ENCODE results near the gene RPE. TPM values are rescaled to one million over a fixed set of nuclear protein-coding genes. Genes with fewer than 3 reads are reported as not detected.

RPE gene
- 46.5 and 48.6 TPM in 2 replicates for total RNA-seq

- intact Hi-C loops (cut with micrococcal nuclease) = loop anchor here (1.0 to 10.0 kb wide), 7 partner anchors 9 to 1978 kb away; partner anchors contain the start of genes IDH1, LANCL1, PIKFYVE and PLEKHM3
Observed at GRCh38 chr2:210002158-210003157, at the start of gene RPE. RPE (plus strand) TSS chr2:210002638; CDS start chr2:210002662, 24 bp downstream.

DNA sequence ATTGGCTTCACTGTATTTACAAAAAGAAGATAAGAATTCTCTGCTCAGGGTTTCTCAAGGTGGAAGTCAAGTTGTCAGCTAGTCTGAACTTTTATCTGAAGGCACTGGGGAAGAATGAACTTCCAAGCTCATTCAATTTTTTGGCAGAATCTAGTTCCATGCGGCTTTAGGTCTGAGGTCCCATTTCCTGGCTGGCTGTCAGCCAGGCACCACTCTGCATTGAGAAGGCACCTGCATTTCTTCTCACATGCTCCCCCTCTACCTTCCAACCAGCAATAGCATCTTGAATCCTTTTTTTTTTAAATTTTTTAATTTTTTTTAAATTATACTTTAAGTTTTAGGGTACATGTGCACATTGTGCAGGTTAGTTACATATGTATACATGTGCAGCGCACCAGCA is 46.2 kb upstream of the RPE start:
- intact Hi-C loops (cut with micrococcal nuclease) = no loop called here

- intact Hi-C loops (cut with micrococcal nuclease) = no loop called here
Observed at GRCh38 chr2:209958016-209958415, 44.4 kb upstream of the RPE start.

- intact Hi-C loops (cut with micrococcal nuclease) = no loop called here
Observed at GRCh38 chr2:209960045-209960444, 42.4 kb upstream of the RPE start.

DNA sequence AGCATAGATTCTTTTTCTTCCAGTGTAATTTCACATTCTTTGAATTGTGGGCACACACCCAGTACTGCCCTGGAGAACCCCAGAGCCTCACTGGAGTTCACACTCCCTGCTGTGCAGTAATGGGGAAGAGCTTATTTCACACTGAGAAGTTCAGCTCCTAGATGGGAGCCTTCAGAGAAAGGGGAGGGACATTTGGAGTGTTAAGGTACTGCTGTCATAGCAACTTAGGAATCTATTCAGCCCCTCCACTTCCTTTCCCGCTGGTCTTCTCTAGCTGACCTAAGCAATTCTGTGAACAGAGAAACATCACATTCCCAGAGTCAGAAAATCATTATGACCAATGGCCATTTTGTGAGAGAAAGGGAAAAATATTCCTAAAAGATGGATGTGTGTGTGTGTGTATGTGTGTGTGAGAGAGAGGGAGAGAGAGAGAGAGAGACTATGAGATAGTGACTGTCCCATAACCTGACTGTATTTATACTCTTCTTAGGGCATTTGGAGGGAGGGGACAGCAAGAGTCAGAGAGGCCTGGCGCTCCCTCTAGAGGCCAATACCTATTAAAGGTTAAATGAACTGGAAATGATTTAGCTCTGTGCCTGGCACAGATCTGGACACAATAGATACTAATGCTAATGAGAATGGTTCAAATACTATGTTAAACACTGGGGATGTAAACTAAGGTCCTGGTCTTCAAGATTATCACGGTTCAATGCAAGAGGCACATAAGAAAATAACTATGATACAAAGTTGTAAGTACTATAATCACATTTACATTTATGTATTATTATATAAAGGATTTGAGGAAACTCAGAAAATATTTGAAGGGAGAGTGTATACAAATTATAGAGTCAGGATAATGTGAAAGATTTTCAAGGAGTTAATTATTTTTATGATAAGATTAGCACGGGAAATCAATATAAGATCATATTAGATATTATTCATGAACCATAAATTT is 41.5 kb upstream of the RPE start:
- intact Hi-C loops (cut with micrococcal nuclease) = loop anchor here (1.0 kb wide), 2 partner anchors 627 to 1566 kb away; no protein-coding TSS in a partner anchor

- intact Hi-C loops (cut with micrococcal nuclease) = no loop called here
Observed at GRCh38 chr2:209965723-209966122, 36.7 kb upstream of the RPE start.

GRCh38 chr2:209969692-209970091 is 32.7 kb upstream of the RPE start:
- intact Hi-C loops (cut with micrococcal nuclease) = no loop called here

DNA sequence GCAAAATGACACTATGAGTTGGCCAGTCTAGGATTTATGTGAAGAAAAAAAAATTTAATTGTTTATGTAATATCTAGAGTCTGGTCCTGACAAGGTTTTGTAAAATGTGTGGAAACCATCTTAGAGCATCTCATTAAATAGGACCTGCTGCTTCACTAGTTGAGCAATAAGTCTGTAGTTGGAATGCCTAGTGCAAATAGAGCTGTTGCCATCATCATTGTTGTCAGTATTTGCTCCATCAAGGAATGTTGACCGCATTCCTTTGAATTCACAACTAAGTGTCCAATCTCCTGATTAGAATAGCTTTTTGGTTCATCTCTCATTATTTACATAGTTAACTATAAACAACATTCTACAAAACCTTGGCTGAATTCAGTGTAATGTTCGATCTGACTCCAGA is 32.2 kb upstream of the RPE start:
- intact Hi-C loops (cut with micrococcal nuclease) = no loop called here

DNA sequence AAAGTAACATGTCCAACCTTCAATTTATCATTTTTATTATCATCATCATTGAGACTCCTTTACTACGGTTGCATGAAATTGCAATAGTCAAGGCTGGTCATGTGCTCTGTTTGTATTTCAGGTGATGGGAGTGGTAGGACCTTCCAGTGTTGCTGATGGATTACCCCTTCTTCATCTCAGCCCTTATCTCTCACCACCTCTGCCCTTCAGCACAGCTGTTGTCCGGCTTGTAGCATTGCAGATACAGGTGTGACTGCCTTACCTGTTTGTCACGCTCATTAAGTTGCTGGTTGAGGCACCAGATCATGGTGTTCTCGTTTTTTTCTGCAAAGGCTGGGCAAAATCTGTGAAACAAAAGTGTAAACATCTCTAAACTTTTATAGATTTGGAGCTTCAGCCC is 31.7 kb upstream of the RPE start:
- intact Hi-C loops (cut with micrococcal nuclease) = no loop called here

GRCh38 chr2:209973328-209973727 is 29.1 kb upstream of the RPE start:
- intact Hi-C loops (cut with micrococcal nuclease) = no loop called here

- intact Hi-C loops (cut with micrococcal nuclease) = no loop called here
Observed at GRCh38 chr2:209974576-209974975, 27.9 kb upstream of the RPE start.

DNA sequence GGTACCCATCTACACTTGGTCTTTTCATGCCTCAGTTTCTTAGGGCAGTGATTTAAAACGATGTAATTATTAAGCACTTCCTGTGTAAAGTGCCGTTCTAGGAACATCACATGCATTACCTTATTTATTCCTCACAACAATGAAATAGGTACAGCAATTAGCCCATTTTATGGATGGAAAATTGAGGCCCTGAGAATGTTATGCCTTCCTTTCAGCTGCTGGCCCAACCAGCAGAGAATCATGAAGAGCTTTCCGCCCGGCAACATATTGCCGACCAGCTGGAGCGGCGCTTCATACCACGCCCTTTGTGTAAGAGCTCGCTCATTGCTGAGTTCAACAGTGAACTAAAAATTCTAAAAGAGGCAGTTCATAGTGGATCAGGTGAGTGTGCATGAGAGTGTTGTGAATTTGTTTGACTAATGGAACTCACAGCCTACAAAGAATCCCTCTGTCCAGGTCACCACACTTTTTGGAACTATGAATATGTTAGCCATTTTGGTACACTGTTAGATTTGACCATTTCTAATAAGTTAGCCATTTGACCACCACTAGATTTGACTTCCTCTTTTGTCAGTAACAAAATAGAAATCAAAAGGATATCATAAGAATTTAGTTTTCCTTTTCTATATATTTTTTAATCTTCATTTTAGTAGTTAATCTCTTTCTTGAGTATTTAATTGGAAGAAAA is 25.6 kb upstream of the RPE start:
- intact Hi-C loops (cut with micrococcal nuclease) = loop anchor here (1.0 kb wide), 2 partner anchors 218 to 222 kb away; no protein-coding TSS in a partner anchor

GRCh38 chr2:209977386-209978239 is 24.8 kb upstream of the RPE start:
- intact Hi-C loops (cut with micrococcal nuclease) = loop anchor here (1.0 kb wide), 3 partner anchors 96 to 222 kb away; no protein-coding TSS in a partner anchor

DNA sequence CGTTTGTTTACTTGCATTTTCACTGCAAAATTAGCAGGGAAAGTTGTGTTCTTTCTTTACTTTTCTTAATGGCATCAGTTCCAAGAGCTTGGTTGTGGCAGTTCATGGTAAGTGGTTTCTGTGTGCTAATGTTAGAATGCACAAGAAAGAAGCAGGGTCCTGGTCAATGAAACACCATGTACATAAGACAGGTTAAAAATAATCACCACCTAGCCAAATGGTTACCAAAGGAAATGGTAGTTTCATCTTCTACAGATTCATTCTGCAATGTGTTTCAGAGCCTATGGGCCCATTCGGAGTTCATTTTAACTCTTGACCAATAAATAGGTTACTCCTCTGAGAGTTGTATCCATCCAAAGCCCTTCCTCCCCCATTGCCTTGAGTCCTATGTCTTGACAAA is 18.1 kb upstream of the RPE start:
- intact Hi-C loops (cut with micrococcal nuclease) = no loop called here

- intact Hi-C loops (cut with micrococcal nuclease) = no loop called here
Observed at GRCh38 chr2:209985874-209986273, 16.6 kb upstream of the RPE start.

- intact Hi-C loops (cut with micrococcal nuclease) = no loop called here
Observed at GRCh38 chr2:209986415-209986814, 16.0 kb upstream of the RPE start.

GRCh38 chr2:209988010-209988409 is 14.4 kb upstream of the RPE start:
- intact Hi-C loops (cut with micrococcal nuclease) = no loop called here

- intact Hi-C loops (cut with micrococcal nuclease) = no loop called here
Observed at GRCh38 chr2:209990838-209991237, 11.6 kb upstream of the RPE start.

DNA sequence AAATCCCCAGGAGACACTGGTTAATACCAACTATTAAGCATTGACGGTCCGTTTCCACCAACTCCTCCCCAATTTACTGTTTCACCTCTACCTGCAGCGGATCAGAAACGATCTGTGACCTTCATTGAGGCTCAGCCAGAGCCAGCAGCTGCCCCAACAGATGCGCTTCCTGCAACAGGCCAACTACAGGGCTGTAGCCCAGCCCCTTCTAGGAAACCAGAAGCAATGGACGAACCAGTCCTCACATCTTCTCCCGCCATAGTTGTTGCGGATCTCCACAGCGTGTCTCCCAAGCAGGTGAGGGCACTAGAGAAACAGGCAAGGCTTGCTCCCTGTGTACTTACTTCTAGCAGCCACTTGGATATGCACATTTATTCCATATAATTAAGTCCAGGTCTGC is 8.5 kb upstream of the RPE start:
- intact Hi-C loops (cut with micrococcal nuclease) = no loop called here

GRCh38 chr2:209998596-209998995 is 3.8 kb upstream of the RPE start:
- intact Hi-C loops (cut with micrococcal nuclease) = no loop called here
